Measurements from ENCODE around the gene RNF5. TPM values are rescaled to one million over a fixed set of nuclear protein-coding genes. Genes with fewer than 3 reads are reported as not detected.
"Not testable (repeated sequence)": the region's sequence is repeated elsewhere in the genome, so short reads cannot be mapped to it uniquely, and the experiment has no call there.

RNF5 gene
- total RNA-seq, 1 donor from 2014 or later, result 76.0 TPM

GRCh38 chr6:32133786-32134185, 44.4 kb upstream of the RNF5 start:
- no peaks in the 10 kb centered on the region for H3K36me3 ChIP-seq
- no peaks in the 10 kb centered on the region for H3K9me3 ChIP-seq (replicated peaks)
- H3K27ac ChIP-seq (replicated peaks), result no peak overlapping the region
- intact Hi-C loops (cut with micrococcal nuclease), result no loop called here
- H3K27me3 ChIP-seq (ENCODE audit: low read depth), result peaks cover 7% of the 10 kb centered on the region
- TF ChIP-seq CTCF (IDR thresholded peaks at IDR 0.05; ENCODE audit: borderline replicate concordance), result no peak
- no peak overlapping the region for H3K4me3 ChIP-seq
- no peak for DNase-seq
- peaks cover 18% of the 10 kb centered on the region for H3K4me1 ChIP-seq

GRCh38 chr6:32137454-32137853, 40.8 kb upstream of the RNF5 start:
- Histone ChIP-seq H3K27ac (replicated peaks) (no peak overlapping the region), H3K27me3 (ENCODE audit: low read depth) (peaks cover 7% of the 10 kb centered on the region), H3K9me3 (replicated peaks) (no peaks in the 10 kb centered on the region), H3K4me1 (no peaks in the 10 kb centered on the region), H3K4me3 (no peak overlapping the region), H3K36me3 (no peaks in the 10 kb centered on the region)
- TF ChIP-seq CTCF (IDR thresholded peaks at IDR 0.05; ENCODE audit: borderline replicate concordance), result no peak
- no peak for DNase-seq
- intact Hi-C loops (cut with micrococcal nuclease), result no loop called here

- Histone ChIP-seq H3K4me1 (no peaks in the 10 kb centered on the region), H3K27ac (replicated peaks) (no peak overlapping the region), H3K36me3 (no peaks in the 10 kb centered on the region), H3K4me3 (no peak overlapping the region), H3K9me3 (replicated peaks) (no peaks in the 10 kb centered on the region), H3K27me3 (ENCODE audit: low read depth) (no peaks in the 10 kb centered on the region)
- no peak for DNase-seq
- no peak for TF ChIP-seq CTCF (IDR thresholded peaks at IDR 0.05; ENCODE audit: borderline replicate concordance)
- intact Hi-C loops (cut with micrococcal nuclease), result no loop called here
Measured at GRCh38 chr6:32139590-32139989, 38.6 kb upstream of the RNF5 start.

GRCh38 chr6:32140420-32141046, 37.7 kb upstream of the RNF5 start:
- Histone ChIP-seq H3K9me3 (replicated peaks) (no peaks in the 10 kb centered on the region), H3K27ac (replicated peaks) (no peak overlapping the region), H3K4me1 (no peaks in the 10 kb centered on the region), H3K27me3 (ENCODE audit: low read depth) (no peaks in the 10 kb centered on the region), H3K36me3 (no peaks in the 10 kb centered on the region), H3K4me3 (no peak overlapping the region)
- DNase-seq, result no peak
- no peak for TF ChIP-seq CTCF (IDR thresholded peaks at IDR 0.05; ENCODE audit: borderline replicate concordance)
- intact Hi-C loops (cut with micrococcal nuclease), result no loop called here

GRCh38 chr6:32144238-32144637, 34.0 kb upstream of the RNF5 start:
- H3K9me3 ChIP-seq (replicated peaks); intact Hi-C loops (cut with micrococcal nuclease); H3K4me1 ChIP-seq; H3K36me3 ChIP-seq; H3K4me3 ChIP-seq; DNase-seq; H3K27ac ChIP-seq (replicated peaks): not testable (repeated sequence)
- H3K27me3 ChIP-seq (ENCODE audit: low read depth), result peaks cover 26% of the 10 kb centered on the region

GRCh38 chr6:32146287-32146686, 31.9 kb upstream of the RNF5 start:
- H3K27me3 ChIP-seq (ENCODE audit: low read depth), result peaks cover 47% of the 10 kb centered on the region
- TF ChIP-seq CTCF (IDR thresholded peaks at IDR 0.05; ENCODE audit: borderline replicate concordance), result no peak
- intact Hi-C loops (cut with micrococcal nuclease), result no loop called here
- DNase-seq, result no peak
- no peaks in the 10 kb centered on the region for H3K4me1 ChIP-seq
- no peaks in the 10 kb centered on the region for H3K36me3 ChIP-seq
- H3K4me3 ChIP-seq, result no peak overlapping the region
- H3K9me3 ChIP-seq (replicated peaks), result no peaks in the 10 kb centered on the region
- H3K27ac ChIP-seq (replicated peaks), result no peak overlapping the region

All from left ventricle myocardium inferior (tissue), 1 donor.